Sigmoid colon (tissue), 7 donors: ENCODE results near the gene ATP5F1A. TPM values are rescaled to one million over a fixed set of nuclear protein-coding genes. Genes with fewer than 3 reads are reported as not detected.
A peak's percentile ranks its signal among the peaks of the same experiment; 100 is the strongest.
"Not testable (repeated sequence)": the region's sequence is repeated elsewhere in the genome, so short reads cannot be mapped to it uniquely, and the experiment has no call there.

Experiments used
- DNase-seq: peaks from one replicate; pipeline ENCODE4 v3.0.0-alpha.2; 2019
- H3K27ac ChIP-seq, 4 donors: fragments of 200-600 bp; sonication (generic); one replicate each; pipeline ENCODE4 v1.5.1; 2016 to 2019; ENCODE audit warnings: mild to moderate bottlenecking in 1 of 4
- H3K27me3 ChIP-seq, 3 donors: fragments of 200-600 bp; sonication (generic); one replicate each; pipeline ENCODE4 v1.5.1; 2019; ENCODE audit warnings: mild to moderate bottlenecking in 1 of 3
- H3K36me3 ChIP-seq, 4 donors: fragments of 200-600 bp; sonication (generic); one replicate each; pipeline ENCODE4 v1.5.1; 2016 to 2019
- H3K4me1 ChIP-seq, 4 donors: fragments of 200-600 bp; sonication (generic); one replicate each; pipeline ENCODE4 v1.5.1; 2017 to 2019
- H3K4me3 ChIP-seq, 4 donors: fragments of 200-600 bp; sonication (generic); one replicate each; pipeline ENCODE4 v1.5.1; 2017 to 2019; ENCODE audit warnings: mild to moderate bottlenecking in 2 of 4, moderate library complexity in 1 of 4
- H3K9me3 ChIP-seq, 4 donors: fragments of 200-600 bp in 3 of 4; sonication (generic) in 3 of 4; one replicate each; pipeline versions ENCODE4 v1.5.1 to v1.6.1; 2013 to 2019
- CTCF ChIP-seq, 4 experiments: fragments of 450-650 bp in 3 of 4; fragments of 200-600 bp in 1 of 4; IDR thresholded peaks; one replicate each; pipeline ENCODE4 v1.5.1; 2016 to 2019; ENCODE audit warnings: antibody characterized with exemption in 4 of 4, mild to moderate bottlenecking in 3 of 4, moderate library complexity in 2 of 4
- EP300 ChIP-seq, 4 donors: sonication (generic); formaldehyde crosslinking; IDR thresholded peaks; one replicate each; pipeline ENCODE4 v1.6.1; 2017; ENCODE audit warnings: antibody characterized with exemption in 4 of 4
- POLR2A ChIP-seq, 2 donors: fragments of 450-650 bp; IDR thresholded peaks; one replicate each; pipeline ENCODE4 v1.6.1; 2016; ENCODE audit warnings: antibody characterized with exemption in 2 of 2, mild to moderate bottlenecking in 2 of 2, moderate library complexity in 2 of 2
- POLR2AphosphoS5 ChIP-seq, 4 donors: sonication (generic); formaldehyde crosslinking; IDR thresholded peaks; one replicate each; pipeline ENCODE4 v1.6.1; 2017; ENCODE audit warnings: antibody characterized with exemption in 4 of 4
- WGBS, 2 donors: extraction: QIAGEN DNeasy Blood & Tissue Kit; methylation state at CpG; one replicate each; pipeline ENCODE4 v1.1.7; 2013; 5-methylcytosine and 5-hydroxymethylcytosine counted together
- intact Hi-C: fragments of 100-400 bp; cut with DNase I; formaldehyde crosslinking; loops from one replicate; pipeline ENCODE4 v1.15.1; 2023
- polyA plus RNA-seq, 3 donors: library from polyadenylated mRNA; stranded (reverse); fragments of 200-250 nt; gene quantifications; one replicate each; pipeline ENCODE4 v1.2.3, GENCODE V29; 2013
- total RNA-seq, 4 donors: library from RNA; depleted of rRNA; stranded (reverse); fragments of >200 nt; gene quantifications; one replicate each; pipeline ENCODE4 v1.1.0, GENCODE V29; 2016
- donor health status: healthy with polysubstance abuse.
- donor health status: Bipolar disorder and iron deficiency.
- donor health status: healthy.

Gene ATP5F1A
- total and polyA plus RNA-seq, 7 donors: 338 to 768 (median 549) TPM

DNA sequence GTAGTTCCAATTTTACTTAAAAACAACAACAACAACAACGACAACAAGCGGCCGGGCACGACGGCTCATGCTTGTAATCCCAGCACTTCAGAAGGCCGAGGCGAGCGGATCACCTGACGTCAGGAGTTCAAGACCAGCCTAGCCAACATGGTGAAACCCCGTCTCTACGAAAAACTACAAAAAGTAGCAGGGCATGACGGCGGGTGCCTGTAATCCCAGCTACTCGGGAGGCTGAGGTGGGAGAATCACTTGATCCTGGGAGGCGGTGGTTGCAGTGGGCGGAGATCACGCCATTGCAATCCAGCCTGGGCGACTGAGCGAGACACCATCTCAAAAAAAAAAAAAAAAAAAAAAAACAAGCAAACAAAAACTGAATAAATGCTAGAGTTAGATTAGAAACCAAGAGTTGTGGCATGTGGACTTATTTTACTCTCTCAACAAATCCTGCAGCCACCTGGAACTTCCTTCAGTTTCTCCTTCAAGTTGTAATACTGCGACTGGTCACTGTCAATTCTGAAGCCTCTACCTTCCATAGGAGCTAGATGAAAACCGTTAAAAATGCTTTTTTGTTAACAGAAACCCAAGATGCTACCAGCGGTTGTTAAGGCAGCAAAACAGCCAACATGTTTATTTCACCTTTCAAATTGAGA, 1.3 kb downstream of the ATP5F1A start:
- peak overlapping the region; percentile 73 to 100 (median 94) for H3K4me3 ChIP-seq
- peaks cover 0 to 30% (median 8%) of the 10 kb centered on the region in 4 donors for H3K36me3 ChIP-seq
- TF ChIP-seq POLR2AphosphoS5 (IDR thresholded peaks at IDR 0.05): no peak
- TF ChIP-seq EP300 (IDR thresholded peaks at IDR 0.05): no peak
- TF ChIP-seq POLR2A (IDR thresholded peaks at IDR 0.05): no peak
- TF ChIP-seq CTCF (IDR thresholded peaks at IDR 0.05): no peak
- 11 to 50% methylated on average over 22 of the region's 22 CpGs for WGBS, 2 donors
- H3K27ac ChIP-seq: peak overlapping the region; percentile 89 to 97 (median 90)
- DNase-seq: no peak
- no peaks in the 10 kb centered on the region for H3K9me3 ChIP-seq
- no peaks in the 10 kb centered on the region for H3K27me3 ChIP-seq
- intact Hi-C loops: no loop called here
- H3K4me1 ChIP-seq: peaks cover 0 to 54% (median 36%) of the 10 kb centered on the region in 4 donors

GRCh38 chr18:46095532-46095931, 2.6 kb downstream of the ATP5F1A start:
- H3K27ac ChIP-seq: peak overlapping the region in 1 of 4 donors; percentile 89
- WGBS, 2 donors: 95 to 96% methylated on average over 10 of the region's 10 CpGs
- peaks cover 0 to 43% (median 19%) of the 10 kb centered on the region in 4 donors for H3K36me3 ChIP-seq
- TF ChIP-seq POLR2A (IDR thresholded peaks at IDR 0.05) (no peak), CTCF (IDR thresholded peaks at IDR 0.05) (no peak)
- peaks cover 0 to 59% (median 38%) of the 10 kb centered on the region in 4 donors for H3K4me1 ChIP-seq
- no peaks in the 10 kb centered on the region for H3K27me3 ChIP-seq
- H3K4me3 ChIP-seq: no peak overlapping the region
- no peaks in the 10 kb centered on the region for H3K9me3 ChIP-seq
- DNase-seq: no peak
- intact Hi-C loops: no loop called here

DNA sequence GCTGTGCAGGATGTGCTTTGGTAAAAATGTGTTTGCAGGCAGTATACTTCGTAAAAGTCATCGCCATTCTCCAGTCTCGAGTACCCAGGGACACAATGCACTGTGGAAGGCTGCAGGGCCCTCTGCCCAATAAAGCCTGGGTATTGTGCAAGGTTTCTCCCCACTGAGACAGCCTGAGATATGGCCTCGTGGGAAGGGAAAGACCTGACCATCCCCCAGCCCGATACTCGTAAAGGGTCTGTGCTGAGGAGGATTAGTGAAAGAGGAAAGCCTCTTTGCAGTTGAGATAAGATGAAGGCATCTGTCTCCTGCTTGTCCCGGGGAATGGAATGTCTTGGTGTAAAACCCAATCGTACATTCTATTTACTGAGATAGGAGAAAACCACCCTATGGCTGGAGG, 9.6 kb downstream of the ATP5F1A start:
- H3K4me3 ChIP-seq, DNase-seq, H3K27ac ChIP-seq, H3K9me3 ChIP-seq, H3K27me3 ChIP-seq, intact Hi-C loops: not testable (repeated sequence)
- 85 to 90% methylated on average over 8 of the region's 8 CpGs for WGBS, 2 donors
- Histone ChIP-seq H3K4me1 (peaks cover 0 to 20% (median 7%) of the 10 kb centered on the region in 4 donors), H3K36me3 (peaks cover 46 to 100% (median 85%) of the 10 kb centered on the region in 4 donors)

- peaks cover 45 to 100% (median 78%) of the 10 kb centered on the region in 4 donors for H3K36me3 ChIP-seq
- DNase-seq: no peak
- H3K4me3 ChIP-seq: no peak overlapping the region
- 86 to 93% methylated on average over 2 of the region's 2 CpGs for WGBS, 2 donors
- H3K27me3 ChIP-seq: no peaks in the 10 kb centered on the region
- TF ChIP-seq POLR2AphosphoS5 (IDR thresholded peaks at IDR 0.05): no peak
- TF ChIP-seq POLR2A (IDR thresholded peaks at IDR 0.05): no peak
- no peak for TF ChIP-seq CTCF (IDR thresholded peaks at IDR 0.05)
- no peak for TF ChIP-seq EP300 (IDR thresholded peaks at IDR 0.05)
- H3K27ac ChIP-seq: no peak overlapping the region
- intact Hi-C loops: no loop called here
- no peaks in the 10 kb centered on the region for H3K4me1 ChIP-seq
- no peaks in the 10 kb centered on the region for H3K9me3 ChIP-seq
Observed at GRCh38 chr18:46084431-46084830, 13.7 kb downstream of the ATP5F1A start.

DNA sequence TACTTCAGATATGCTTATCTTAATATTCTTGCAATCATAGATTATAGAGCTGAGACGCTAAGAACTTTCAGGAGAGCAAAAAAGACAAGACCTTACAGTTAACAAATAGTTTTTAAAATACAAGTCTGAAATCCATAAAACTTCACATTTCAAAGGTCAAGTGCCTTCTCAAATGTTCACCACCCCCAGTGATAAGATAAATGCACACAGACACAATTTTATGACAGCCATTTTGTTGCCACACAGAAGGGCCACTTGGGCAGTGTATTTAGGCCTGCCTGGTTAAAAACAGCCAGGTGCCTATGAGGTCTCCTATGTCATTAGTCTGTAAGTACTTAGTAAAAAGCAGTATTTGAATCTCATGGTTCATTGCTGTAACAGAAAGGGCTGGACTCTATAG, 17.9 kb downstream of the ATP5F1A start:
- Histone ChIP-seq H3K9me3 (no peaks in the 10 kb centered on the region), H3K27ac (no peak overlapping the region), H3K4me1 (peaks cover 0 to 14% (median 9%) of the 10 kb centered on the region in 4 donors), H3K27me3 (no peaks in the 10 kb centered on the region), H3K4me3 (no peak overlapping the region), H3K36me3 (peaks cover 8 to 69% (median 37%) of the 10 kb centered on the region in 4 donors)
- no peak for DNase-seq
- intact Hi-C loops: no loop called here
- no peak for TF ChIP-seq POLR2A (IDR thresholded peaks at IDR 0.05)
- no peak for TF ChIP-seq EP300 (IDR thresholded peaks at IDR 0.05)
- no peak for TF ChIP-seq POLR2AphosphoS5 (IDR thresholded peaks at IDR 0.05)
- TF ChIP-seq CTCF (IDR thresholded peaks at IDR 0.05): no peak
- WGBS, 2 donors: 63 to 85% methylated on average over 1 of the region's 1 CpG
